Measurements from ENCODE around the gene DIAPH3.

- no peak for TF ChIP-seq CTCF (IDR thresholded peaks at IDR 0.05)
- no peak for TF ChIP-seq NR2C2 (CRISPR knock-in tag; IDR thresholded peaks at IDR 0.05)
- no peak for TF ChIP-seq ZNF532 (CRISPR knock-in tag; IDR thresholded peaks at IDR 0.05; ENCODE audit: borderline replicate concordance)
- TF ChIP-seq ZNF396 (CRISPR knock-in tag; IDR thresholded peaks at IDR 0.05; ENCODE audit: borderline replicate concordance): no peak
- no peak for TF ChIP-seq MAX (CRISPR knock-in tag; IDR thresholded peaks at IDR 0.05)
- no peak for TF ChIP-seq TCF7 (CRISPR knock-in tag; IDR thresholded peaks at IDR 0.05; ENCODE audit: low read depth)
- no peak for TF ChIP-seq USF2 (CRISPR knock-in tag; IDR thresholded peaks at IDR 0.05)
- no peak for TF ChIP-seq ZNF416 (CRISPR knock-in tag; IDR thresholded peaks at IDR 0.05)
- no peak for TF ChIP-seq ZNF232 (CRISPR knock-in tag; IDR thresholded peaks at IDR 0.05)
- TF ChIP-seq CREM (CRISPR knock-in tag; IDR thresholded peaks at IDR 0.05): no peak
- TF ChIP-seq PRDM15 (CRISPR knock-in tag; IDR thresholded peaks at IDR 0.05): no peak
- no peak for TF ChIP-seq ETV6 (CRISPR knock-in tag; IDR thresholded peaks at IDR 0.05)
These were observed 6.7 kb upstream of the DIAPH3 start for GRCh38 chr13:60170414-60170813.

Data from WTC11 (cell line).